K562 (cell line): Measurements from ENCODE around the gene MS4A2. TPM values are rescaled to one million over a fixed set of nuclear protein-coding genes. Genes with fewer than 3 reads are reported as not detected.

Source experiments
- ATAC-seq: fragments of 200-7000 bp; cut with Tn5 transposase; 3 replicates; pipeline ENCODE4 v1.9.1; 2020; ENCODE audit warnings: moderate library complexity
- BruUV-seq: library from RNA; stranded (reverse); fragments of 400-500 nt; replicated peaks from 2 replicates; lab custom pipeline; 2021; lab: Mats Ljungman, UMichigan
- CTCF ChIA-PET: fragments of 300-600 bp; formaldehyde crosslinking; extraction: SDS; loops from one replicate; lab custom pipeline; 2021; ENCODE audit warnings: low intra/inter-chr PET ratio; lab: Yijun Ruan, JAX
- POLR2A ChIA-PET: fragments of 300-600, 350-650 bp; sonication (Branson Sonifier 250); formaldehyde crosslinking; extraction: SDS; loops from one replicate; lab custom pipeline; 2021; ENCODE audit warnings: antibody characterized with exemption, inconsistent platforms; lab: Yijun Ruan, JAX
- DNase-seq, 4 experiments: peaks; one replicate each; pipeline versions ENCODE4 v3.0.0 to v3.0.0-alpha.2; 2011 to 2018; ENCODE audit warnings: low spot score in 3 of 4, mixed read lengths in 3 of 4; ENCODE audit errors: extremely low read depth in 1 of 4
- FAIRE-seq: peaks from 2 replicates; lab custom pipeline; 2011; peaks lifted over from hg19 to GRCh38; lab: Jason Lieb, UNC
- H2AFZ ChIP-seq: 2 replicates; pipeline ENCODE4 v1.6.0; 2011; ENCODE audit warnings: low read depth, low read length, control low read depth, inconsistent platforms
- H3K27ac ChIP-seq: fragments of 200-600 bp; 3 replicates; pipeline ENCODE4 v1.8.0; 2011; ENCODE audit warnings: low read depth, mild to moderate bottlenecking, control low read depth, inconsistent platforms, low read length, moderate library complexity, mixed read lengths; ENCODE audit errors: extremely low read depth
- H3K27me3 ChIP-seq, 2 experiments: fragments of 300-600 bp in 1 of 2; 2 replicates in 1 of 2; 3 replicates in 1 of 2; pipeline versions ENCODE4 v1.6.0 to v1.8.0; 2011; ENCODE audit warnings: inconsistent platforms in 2 of 2, low read length in 2 of 2, mild to moderate bottlenecking in 1 of 2, mixed read lengths in 1 of 2, moderate library complexity in 1 of 2; ENCODE audit not compliant: control insufficient read depth in 2 of 2, insufficient read depth in 2 of 2
- H3K36me3 ChIP-seq: fragments of 300-600 bp; 3 replicates; pipeline ENCODE4 v1.8.0; 2011; ENCODE audit warnings: mild to moderate bottlenecking, low read length, inconsistent platforms; ENCODE audit not compliant: control insufficient read depth, insufficient read depth
- H3K4me1 ChIP-seq, 2 experiments: fragments of 200-600 bp in 1 of 2; replicated peaks in 1 of 2; 2 replicates in 1 of 2; 3 replicates in 1 of 2; pipeline versions ENCODE4 v1.5.1 to v1.8.0; 2011; ENCODE audit warnings: inconsistent platforms in 2 of 2, low read length in 2 of 2, mild to moderate bottlenecking in 1 of 2, mixed read lengths in 1 of 2, moderate library complexity in 1 of 2; ENCODE audit not compliant: control insufficient read depth in 2 of 2, insufficient read depth in 2 of 2
- H3K4me2 ChIP-seq: 2 replicates; pipeline ENCODE4 v1.6.1; 2011; ENCODE audit warnings: low read length, control low read depth, inconsistent platforms, mixed read lengths; ENCODE audit not compliant: insufficient read depth
- H3K4me3 ChIP-seq: fragments of 200-600 bp; sonication (generic), shearing (Covaris generic); 2 replicates; pipeline ENCODE4 v1.5.1; 2016; ENCODE audit warnings: control low read depth, inconsistent platforms
- H3K79me2 ChIP-seq: fragments of 200-600 bp; 3 replicates; pipeline ENCODE4 v1.8.0; 2011; ENCODE audit warnings: low read length, inconsistent platforms; ENCODE audit not compliant: control insufficient read depth, insufficient read depth
- H3K9ac ChIP-seq, 2 experiments: 2 replicates each; pipeline versions ENCODE4 v1.6.0 to v1.6.1; 2011; ENCODE audit warnings: low read depth in 2 of 2, low read length in 2 of 2, control low read depth in 1 of 2, inconsistent platforms in 1 of 2, mild to moderate bottlenecking in 1 of 2, mixed read lengths in 1 of 2; ENCODE audit not compliant: insufficient read depth in 1 of 2
- H3K9me1 ChIP-seq: one replicate; pipeline ENCODE4 v1.6.0; 2011; ENCODE audit warnings: inconsistent platforms, mild to moderate bottlenecking, low read length, moderate library complexity; ENCODE audit not compliant: control insufficient read depth, insufficient read depth
- H3K9me3 ChIP-seq: replicated peaks from 2 replicates; pipeline ENCODE4 v1.5.1; 2011; ENCODE audit warnings: low read depth, low read length, inconsistent platforms; ENCODE audit not compliant: control insufficient read depth, insufficient read depth
- H4K20me1 ChIP-seq: replicated peaks from 2 replicates; pipeline ENCODE4 v1.6.1; 2011; ENCODE audit warnings: low read length, inconsistent platforms, mixed read lengths; ENCODE audit not compliant: control insufficient read depth, insufficient read depth
- ATF1 ChIP-seq, 2 experiments: fragments of 450-650 bp in 1 of 2; IDR thresholded peaks; 2 replicates each; pipeline ENCODE4 v1.6.1; 2016; ENCODE audit warnings: missing compliant biosample characterization in 1 of 2, missing genetic modification characterization in 1 of 2
- E2F3 ChIP-seq: fragments of 250-450 bp; sonication (Bioruptor Pico); IDR thresholded peaks from 2 replicates; pipeline ENCODE4 v1.4.0; 2020; ENCODE audit warnings: mild to moderate bottlenecking
- GTF2F1 ChIP-seq: IDR thresholded peaks from 2 replicates; pipeline ENCODE4 v1.6.1; 2011; ENCODE audit warnings: low read depth, low read length, improper control_type of control experiment
- HNRNPL ChIP-seq: fragments of 200-400 bp; formaldehyde crosslinking; IDR thresholded peaks from 2 replicates; pipeline ENCODE4 v1.6.1; 2017; ENCODE audit warnings: low read depth, mild to moderate bottlenecking, low read length
- IFI16 ChIP-seq: fragments of 250-450 bp; sonication (Bioruptor Pico); IDR thresholded peaks from 2 replicates; pipeline ENCODE4 v2.1.2; 2022; ENCODE audit warnings: mild to moderate bottlenecking, inconsistent platforms
- KAT7 ChIP-seq: sonication (generic); formaldehyde crosslinking; IDR thresholded peaks from 2 replicates; pipeline ENCODE4 v1.8.0; 2022; ENCODE audit warnings: missing genetic modification reagents, mild to moderate bottlenecking, borderline replicate concordance
- RBM15 ChIP-seq: fragments of 200-400 bp; formaldehyde crosslinking; IDR thresholded peaks from 2 replicates; pipeline ENCODE4 v1.6.1; 2018; ENCODE audit warnings: mild to moderate bottlenecking, low read length, moderate library complexity; ENCODE audit not compliant: insufficient read depth
- RFX7 ChIP-seq: fragments of 250-450 bp; sonication (Bioruptor Pico); IDR thresholded peaks from 2 replicates; pipeline ENCODE4 v1.5.1; 2021; ENCODE audit warnings: mild to moderate bottlenecking
- SMAD3 ChIP-seq: fragments of 450-650 bp; formaldehyde crosslinking; conservative IDR thresholded peaks from 2 replicates; pipeline ENCODE4 v1.4.0; 2020; ENCODE audit warnings: mild to moderate bottlenecking
- ZNF12 ChIP-seq: sonication (generic); formaldehyde crosslinking; IDR thresholded peaks from 2 replicates; pipeline ENCODE4 v1.4.0; 2020; ENCODE audit warnings: mild to moderate bottlenecking, missing genetic modification reagents
- ZNF436 ChIP-seq: fragments of 250-450, 450-650 bp; sonication (Bioruptor Pico); formaldehyde crosslinking; IDR thresholded peaks from 2 replicates; pipeline ENCODE4 v1.7.0; 2020; ENCODE audit warnings: mild to moderate bottlenecking
- WGBS: fragments of 100-300 bp; shearing (Covaris generic); methylation state at CpG from one replicate; pipeline ENCODE4 v1.1.6; 2016; ENCODE audit warnings: low coverage, mixed read lengths; ENCODE audit not compliant: insufficient coverage; ENCODE audit errors: missing lambda C conversion rate; 5-methylcytosine and 5-hydroxymethylcytosine counted together
- in situ Hi-C: fragments of 300-500 bp; cut with MboI; formaldehyde crosslinking; loops from 4 replicates; pipeline ENCODE4 v1.15.0; 2018; ENCODE audit warnings: inconsistent platforms, mixed read lengths
- intact Hi-C: fragments of 100-400 bp; cut with micrococcal nuclease; formaldehyde crosslinking; loops from 2 replicates; pipeline ENCODE4 v1.14.2; 2022
- polyA plus RNA-seq, 8 experiments: library from polyadenylated mRNA; depleted of rRNA in 4 of 8; stranded (reverse) in 5 of 8; unstranded in 3 of 8; fragments of >200 nt; fragmentation: Nextera tagmentation in 2 of 8; fragmentation: Illumina TruSeq in 1 of 8; extraction: Ambion mirVana in 2 of 8; extraction: Trizol in 1 of 8; gene quantifications; 2 replicates each; pipeline versions ENCODE4 v1.2.1 to v1.2.3, GENCODE V29; 2011 to 2014; ENCODE audit warnings: inconsistent platforms in 1 of 8, missing spikeins in 1 of 8
- total RNA-seq, 7 experiments: library from RNA; depleted of rRNA in 6 of 7; stranded (reverse); fragments of >200 nt in 6 of 7; fragmentation: Illumina TruSeq in 2 of 7; extraction: Trizol in 2 of 7; gene quantifications; 2 replicates each; pipeline versions ENCODE4 v1.2.1 to v1.2.3, GENCODE V29; 2011 to 2021; ENCODE audit warnings: low replicate concordance in 1 of 7
- TF ChIP-seq, protein P1 (sequence below), 3 experiments: IDR thresholded peaks in 2 of 3; conservative IDR thresholded peaks in 1 of 3; 2 replicates each; pipeline ENCODE4 v1.5.1; 2011 to 2012; ENCODE audit warnings: low read length in 3 of 3, mild to moderate bottlenecking in 3 of 3, control low read depth in 2 of 3, improper control_type of control experiment in 1 of 3, inconsistent platforms in 1 of 3, low read depth in 1 of 3, mixed read lengths in 1 of 3, moderate library complexity in 1 of 3; ENCODE audit not compliant: insufficient read depth in 2 of 3
- TF ChIP-seq, protein P2 (sequence below): sonication (generic); formaldehyde crosslinking; IDR thresholded peaks from 2 replicates; pipeline ENCODE4 v1.8.0; 2023; ENCODE audit warnings: missing genetic modification reagents, mild to moderate bottlenecking, borderline replicate concordance
- TF ChIP-seq, protein P3 (sequence below): fragments of 450-650 bp; formaldehyde crosslinking; IDR thresholded peaks from 2 replicates; pipeline ENCODE4 v1.4.0; 2022; ENCODE audit warnings: missing genetic modification characterization
- TF ChIP-seq, protein P4 (sequence below): fragments of 250-450 bp; sonication (Bioruptor Pico); IDR thresholded peaks from 2 replicates; pipeline ENCODE4 v1.8.0; 2022; ENCODE audit warnings: moderate library complexity, mild to moderate bottlenecking, inconsistent platforms

The MS4A2 gene
- total and polyA plus RNA-seq, 9 of the 15 experiments (the other 6 are each of a cell fraction or from before 2014, with no cell fraction given): 0.06 to 5.7 (median 0.86) TPM

DNA sequence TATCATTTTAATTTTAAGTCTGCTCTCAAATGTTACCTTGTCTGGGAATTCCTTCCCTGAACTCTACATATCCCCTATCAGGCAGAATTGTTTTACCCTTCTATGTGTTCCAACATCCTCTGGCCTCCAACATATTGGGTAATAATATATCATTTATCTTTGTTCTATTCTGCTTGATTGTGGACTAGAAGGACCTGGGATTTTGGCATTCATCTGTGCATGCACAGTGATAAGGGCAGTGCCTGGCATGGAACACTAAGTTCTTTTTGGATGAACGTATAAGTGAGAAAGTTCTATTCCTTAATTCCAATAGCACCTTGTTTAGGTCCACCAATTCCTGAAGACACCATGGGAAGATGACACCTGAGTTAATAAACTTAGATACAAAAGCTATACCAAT is 1.2 kb upstream of the MS4A2 start:
- no TSS peak for BruUV-seq
- WGBS: 92% methylated on average over 1 of the region's 1 CpG
- no peak overlapping the region for H3K4me3 ChIP-seq
- ATAC-seq: no peak
- intact Hi-C loops (no loop called here), in situ Hi-C loops (no loop called here)
- no peaks in the 10 kb centered on the region for H3K79me2 ChIP-seq
- no peaks in the 10 kb centered on the region for H3K9me1 ChIP-seq
- no peaks in the 10 kb centered on the region for H3K36me3 ChIP-seq
- no peak for DNase-seq
- H4K20me1 ChIP-seq: no peaks in the 10 kb centered on the region
- H3K27me3 ChIP-seq: no peaks in the 10 kb centered on the region
- peaks cover 0 to 13% of the 10 kb centered on the region in 2 experiments; a peak in 2 of 5 replicates for H3K4me1 ChIP-seq
- H2AFZ ChIP-seq: no peak overlapping the region
- no peaks in the 10 kb centered on the region for H3K9me3 ChIP-seq
- ChIA-PET POLR2A (no interaction called here), CTCF (no interaction called here)
- no peak for FAIRE-seq
- no peak overlapping the region for H3K27ac ChIP-seq
- H3K4me2 ChIP-seq: no peak overlapping the region
- no peak overlapping the region for H3K9ac ChIP-seq
- TF ChIP-seq, protein P1, sequence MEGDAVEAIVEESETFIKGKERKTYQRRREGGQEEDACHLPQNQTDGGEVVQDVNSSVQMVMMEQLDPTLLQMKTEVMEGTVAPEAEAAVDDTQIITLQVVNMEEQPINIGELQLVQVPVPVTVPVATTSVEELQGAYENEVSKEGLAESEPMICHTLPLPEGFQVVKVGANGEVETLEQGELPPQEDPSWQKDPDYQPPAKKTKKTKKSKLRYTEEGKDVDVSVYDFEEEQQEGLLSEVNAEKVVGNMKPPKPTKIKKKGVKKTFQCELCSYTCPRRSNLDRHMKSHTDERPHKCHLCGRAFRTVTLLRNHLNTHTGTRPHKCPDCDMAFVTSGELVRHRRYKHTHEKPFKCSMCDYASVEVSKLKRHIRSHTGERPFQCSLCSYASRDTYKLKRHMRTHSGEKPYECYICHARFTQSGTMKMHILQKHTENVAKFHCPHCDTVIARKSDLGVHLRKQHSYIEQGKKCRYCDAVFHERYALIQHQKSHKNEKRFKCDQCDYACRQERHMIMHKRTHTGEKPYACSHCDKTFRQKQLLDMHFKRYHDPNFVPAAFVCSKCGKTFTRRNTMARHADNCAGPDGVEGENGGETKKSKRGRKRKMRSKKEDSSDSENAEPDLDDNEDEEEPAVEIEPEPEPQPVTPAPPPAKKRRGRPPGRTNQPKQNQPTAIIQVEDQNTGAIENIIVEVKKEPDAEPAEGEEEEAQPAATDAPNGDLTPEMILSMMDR (IDR thresholded peaks at IDR 0.05 in 2 of 3, conservative IDR thresholded peaks at IDR 0.05 in 1 of 3; ENCODE audit: insufficient read depth in 2 of 3, low read depth in 1 of 3, low read length in 3 of 3): no peak
- TF ChIP-seq ZNF436 (no peak), RFX7 (CRISPR knock-in tag) (no peak), ATF1 (CRISPR knock-in tag; IDR thresholded peaks at IDR 0.05) (no peak), ATF1 (tag; IDR thresholded peaks at IDR 0.05) (no peak), SMAD3 (CRISPR knock-in tag) (no peak), KAT7 (CRISPR knock-in tag) (no peak), HNRNPL (no peak), GTF2F1 (no peak), ZNF12 (CRISPR knock-in tag) (no peak), E2F3 (CRISPR knock-in tag) (no peak), IFI16 (no peak), RBM15 (no peak)
- TF ChIP-seq, protein P2, sequence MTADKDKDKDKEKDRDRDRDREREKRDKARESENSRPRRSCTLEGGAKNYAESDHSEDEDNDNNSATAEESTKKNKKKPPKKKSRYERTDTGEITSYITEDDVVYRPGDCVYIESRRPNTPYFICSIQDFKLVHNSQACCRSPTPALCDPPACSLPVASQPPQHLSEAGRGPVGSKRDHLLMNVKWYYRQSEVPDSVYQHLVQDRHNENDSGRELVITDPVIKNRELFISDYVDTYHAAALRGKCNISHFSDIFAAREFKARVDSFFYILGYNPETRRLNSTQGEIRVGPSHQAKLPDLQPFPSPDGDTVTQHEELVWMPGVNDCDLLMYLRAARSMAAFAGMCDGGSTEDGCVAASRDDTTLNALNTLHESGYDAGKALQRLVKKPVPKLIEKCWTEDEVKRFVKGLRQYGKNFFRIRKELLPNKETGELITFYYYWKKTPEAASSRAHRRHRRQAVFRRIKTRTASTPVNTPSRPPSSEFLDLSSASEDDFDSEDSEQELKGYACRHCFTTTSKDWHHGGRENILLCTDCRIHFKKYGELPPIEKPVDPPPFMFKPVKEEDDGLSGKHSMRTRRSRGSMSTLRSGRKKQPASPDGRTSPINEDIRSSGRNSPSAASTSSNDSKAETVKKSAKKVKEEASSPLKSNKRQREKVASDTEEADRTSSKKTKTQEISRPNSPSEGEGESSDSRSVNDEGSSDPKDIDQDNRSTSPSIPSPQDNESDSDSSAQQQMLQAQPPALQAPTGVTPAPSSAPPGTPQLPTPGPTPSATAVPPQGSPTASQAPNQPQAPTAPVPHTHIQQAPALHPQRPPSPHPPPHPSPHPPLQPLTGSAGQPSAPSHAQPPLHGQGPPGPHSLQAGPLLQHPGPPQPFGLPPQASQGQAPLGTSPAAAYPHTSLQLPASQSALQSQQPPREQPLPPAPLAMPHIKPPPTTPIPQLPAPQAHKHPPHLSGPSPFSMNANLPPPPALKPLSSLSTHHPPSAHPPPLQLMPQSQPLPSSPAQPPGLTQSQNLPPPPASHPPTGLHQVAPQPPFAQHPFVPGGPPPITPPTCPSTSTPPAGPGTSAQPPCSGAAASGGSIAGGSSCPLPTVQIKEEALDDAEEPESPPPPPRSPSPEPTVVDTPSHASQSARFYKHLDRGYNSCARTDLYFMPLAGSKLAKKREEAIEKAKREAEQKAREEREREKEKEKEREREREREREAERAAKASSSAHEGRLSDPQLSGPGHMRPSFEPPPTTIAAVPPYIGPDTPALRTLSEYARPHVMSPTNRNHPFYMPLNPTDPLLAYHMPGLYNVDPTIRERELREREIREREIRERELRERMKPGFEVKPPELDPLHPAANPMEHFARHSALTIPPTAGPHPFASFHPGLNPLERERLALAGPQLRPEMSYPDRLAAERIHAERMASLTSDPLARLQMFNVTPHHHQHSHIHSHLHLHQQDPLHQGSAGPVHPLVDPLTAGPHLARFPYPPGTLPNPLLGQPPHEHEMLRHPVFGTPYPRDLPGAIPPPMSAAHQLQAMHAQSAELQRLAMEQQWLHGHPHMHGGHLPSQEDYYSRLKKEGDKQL (CRISPR knock-in tag): no peak
- TF ChIP-seq, protein P3, sequence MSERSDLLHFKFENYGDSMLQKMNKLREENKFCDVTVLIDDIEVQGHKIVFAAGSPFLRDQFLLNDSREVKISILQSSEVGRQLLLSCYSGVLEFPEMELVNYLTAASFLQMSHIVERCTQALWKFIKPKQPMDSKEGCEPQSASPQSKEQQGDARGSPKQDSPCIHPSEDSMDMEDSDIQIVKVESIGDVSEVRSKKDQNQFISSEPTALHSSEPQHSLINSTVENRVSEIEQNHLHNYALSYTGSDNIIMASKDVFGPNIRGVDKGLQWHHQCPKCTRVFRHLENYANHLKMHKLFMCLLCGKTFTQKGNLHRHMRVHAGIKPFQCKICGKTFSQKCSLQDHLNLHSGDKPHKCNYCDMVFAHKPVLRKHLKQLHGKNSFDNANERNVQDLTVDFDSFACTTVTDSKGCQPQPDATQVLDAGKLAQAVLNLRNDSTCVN (CRISPR knock-in tag): no peak
- TF ChIP-seq, protein P4, sequence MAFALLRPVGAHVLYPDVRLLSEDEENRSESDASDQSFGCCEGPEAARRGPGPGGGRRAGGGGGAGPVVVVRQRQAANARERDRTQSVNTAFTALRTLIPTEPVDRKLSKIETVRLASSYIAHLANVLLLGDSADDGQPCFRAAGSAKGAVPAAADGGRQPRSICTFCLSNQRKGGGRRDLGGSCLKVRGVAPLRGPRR (CRISPR knock-in tag): no peak
